OCI-LY3 (cell line): ENCODE results near the gene PDIA5.

Experiments
- CTCF ChIP-seq: fragments of 200-600, 300-600 bp; sonication (generic); IDR thresholded peaks from 2 replicates; pipeline ENCODE4 v1.5.1; 2014; ENCODE audit warnings: antibody characterized with exemption, low read length, low read depth
- EZH2phosphoT487 ChIP-seq: fragments of 200-600 bp; shearing (Covaris generic); IDR thresholded peaks from 2 replicates; pipeline ENCODE4 v1.6.1; 2018; ENCODE audit warnings: antibody characterized with exemption, mixed run types, low read depth

DNA sequence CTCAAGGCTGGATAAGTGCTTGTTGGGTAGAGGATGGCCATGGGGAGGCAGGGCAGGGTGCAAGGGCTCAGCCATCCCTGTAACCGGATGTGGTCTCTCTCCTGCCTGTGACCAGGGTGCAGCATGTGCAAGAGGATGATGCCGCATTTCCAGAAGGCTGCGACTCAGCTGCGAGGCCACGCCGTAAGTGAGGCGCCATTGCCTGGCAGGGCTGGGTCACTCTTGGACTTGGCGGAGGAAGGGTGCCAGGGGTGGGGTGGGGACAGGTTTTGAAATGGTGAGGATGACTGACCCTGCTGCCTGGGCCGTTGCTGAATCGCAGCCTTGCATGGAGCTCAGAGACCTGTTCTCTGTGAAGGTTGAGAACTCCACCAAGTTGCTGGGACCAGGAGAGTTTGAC is 49.3 kb downstream of the PDIA5 start:
- TF ChIP-seq EZH2phosphoT487 (no peak), CTCF (no peak)
